Keratinocyte (primary cell): ENCODE results near the gene MYF5.

Source experiments
- EZH2 ChIP-seq: IDR thresholded peaks from one replicate; pipeline ENCODE4 v1.6.1; 2012; ENCODE audit warnings: inconsistent platforms, mild to moderate bottlenecking, low read length, moderate library complexity
- TF ChIP-seq, protein P1 (sequence below), 3 experiments: IDR thresholded peaks in 1 of 3; conservative IDR thresholded peaks in 1 of 3; optimal IDR thresholded peaks in 1 of 3; 2 replicates in 2 of 3; 3 replicates in 1 of 3; pipeline versions ENCODE3 to v1.5.1; 2011; ENCODE audit warnings: low read length in 3 of 3, mild to moderate bottlenecking in 3 of 3, moderate library complexity in 2 of 3, control low read depth in 1 of 3, inconsistent platforms in 1 of 3; ENCODE audit not compliant: insufficient read depth in 2 of 3; ENCODE audit errors: extremely low read depth in 1 of 3

DNA sequence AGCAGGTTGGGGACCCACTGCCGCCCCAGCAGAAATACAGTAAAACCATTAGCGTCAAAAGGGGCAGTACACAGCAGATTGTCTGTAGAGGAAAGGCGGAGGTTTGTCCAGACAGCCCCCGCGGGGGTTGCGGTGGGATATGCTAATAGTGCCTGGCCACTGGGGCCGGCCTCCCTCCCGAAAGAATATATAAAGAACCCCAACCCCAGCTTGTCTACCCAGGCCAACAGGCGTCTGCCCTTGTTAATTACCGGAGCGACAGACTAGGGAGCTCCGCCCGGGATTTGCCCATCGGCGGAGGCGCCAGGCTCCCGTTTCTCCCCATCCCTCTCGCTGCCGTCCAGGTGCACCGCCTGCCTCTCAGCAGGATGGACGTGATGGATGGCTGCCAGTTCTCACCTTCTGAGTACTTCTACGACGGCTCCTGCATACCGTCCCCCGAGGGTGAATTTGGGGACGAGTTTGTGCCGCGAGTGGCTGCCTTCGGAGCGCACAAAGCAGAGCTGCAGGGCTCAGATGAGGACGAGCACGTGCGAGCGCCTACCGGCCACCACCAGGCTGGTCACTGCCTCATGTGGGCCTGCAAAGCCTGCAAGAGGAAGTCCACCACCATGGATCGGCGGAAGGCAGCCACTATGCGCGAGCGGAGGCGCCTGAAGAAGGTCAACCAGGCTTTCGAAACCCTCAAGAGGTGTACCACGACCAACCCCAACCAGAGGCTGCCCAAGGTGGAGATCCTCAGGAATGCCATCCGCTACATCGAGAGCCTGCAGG is at the start of gene MYF5:
- TF ChIP-seq, protein P1, sequence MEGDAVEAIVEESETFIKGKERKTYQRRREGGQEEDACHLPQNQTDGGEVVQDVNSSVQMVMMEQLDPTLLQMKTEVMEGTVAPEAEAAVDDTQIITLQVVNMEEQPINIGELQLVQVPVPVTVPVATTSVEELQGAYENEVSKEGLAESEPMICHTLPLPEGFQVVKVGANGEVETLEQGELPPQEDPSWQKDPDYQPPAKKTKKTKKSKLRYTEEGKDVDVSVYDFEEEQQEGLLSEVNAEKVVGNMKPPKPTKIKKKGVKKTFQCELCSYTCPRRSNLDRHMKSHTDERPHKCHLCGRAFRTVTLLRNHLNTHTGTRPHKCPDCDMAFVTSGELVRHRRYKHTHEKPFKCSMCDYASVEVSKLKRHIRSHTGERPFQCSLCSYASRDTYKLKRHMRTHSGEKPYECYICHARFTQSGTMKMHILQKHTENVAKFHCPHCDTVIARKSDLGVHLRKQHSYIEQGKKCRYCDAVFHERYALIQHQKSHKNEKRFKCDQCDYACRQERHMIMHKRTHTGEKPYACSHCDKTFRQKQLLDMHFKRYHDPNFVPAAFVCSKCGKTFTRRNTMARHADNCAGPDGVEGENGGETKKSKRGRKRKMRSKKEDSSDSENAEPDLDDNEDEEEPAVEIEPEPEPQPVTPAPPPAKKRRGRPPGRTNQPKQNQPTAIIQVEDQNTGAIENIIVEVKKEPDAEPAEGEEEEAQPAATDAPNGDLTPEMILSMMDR (optimal IDR thresholded peaks at IDR 0.05 in 1 of 3, IDR thresholded peaks at IDR 0.05 in 1 of 3, conservative IDR thresholded peaks at IDR 0.05 in 1 of 3; ENCODE audit: extremely low read depth in 1 of 3, insufficient read depth in 2 of 3, low read length in 3 of 3): no peak
- no peak for TF ChIP-seq EZH2
